H1 (cell line): Measurements from ENCODE around the gene RBM4. TPM values are rescaled to one million over a fixed set of nuclear protein-coding genes. Genes with fewer than 3 reads are reported as not detected.

Experiments
- CBX8 ChIP-seq: fragments of 300-800, 300-1000 bp; sonication (generic); IDR thresholded peaks from 2 replicates; pipeline ENCODE4 v1.7.1; 2016; ENCODE audit warnings: low read depth, low read length, borderline replicate concordance
- CREB1 ChIP-seq: IDR thresholded peaks from 2 replicates; pipeline ENCODE4 v1.6.1; 2012; ENCODE audit warnings: inconsistent platforms
- EGR1 ChIP-seq: IDR thresholded peaks from 2 replicates; pipeline ENCODE4 v1.6.1; 2011; ENCODE audit warnings: low read depth, low read length, borderline replicate concordance
- GTF2F1 ChIP-seq: IDR thresholded peaks from 2 replicates; pipeline ENCODE4 v1.6.1; 2012; ENCODE audit warnings: low read depth, low read length, improper control_type of control experiment, borderline replicate concordance
- HDAC2 ChIP-seq, 2 experiments: fragments of 300-600 bp in 1 of 2; sonication (generic) in 1 of 2; IDR thresholded peaks; 2 replicates each; pipeline ENCODE4 v1.6.1; 2011 to 2012; ENCODE audit warnings: low read depth in 2 of 2, low read length in 2 of 2, mild to moderate bottlenecking in 2 of 2, moderate library complexity in 2 of 2, borderline replicate concordance in 1 of 2, inconsistent platforms in 1 of 2
- RAD21 ChIP-seq, 2 experiments: IDR thresholded peaks in 1 of 2; conservative IDR thresholded peaks in 1 of 2; 2 replicates each; pipeline ENCODE4 v1.6.1; 2011; ENCODE audit warnings: low read depth in 2 of 2, low read length in 2 of 2, improper control_type of control experiment in 1 of 2, inconsistent platforms in 1 of 2, mild to moderate bottlenecking in 1 of 2, moderate library complexity in 1 of 2
- SIN3A ChIP-seq, 2 experiments: IDR thresholded peaks in 1 of 2; conservative IDR thresholded peaks in 1 of 2; 2 replicates each; pipeline ENCODE4 v1.6.1; 2011 to 2012; ENCODE audit warnings: low read length in 2 of 2, improper control_type of control experiment in 1 of 2, low read depth in 1 of 2, mild to moderate bottlenecking in 1 of 2
- SIX5 ChIP-seq: IDR thresholded peaks from 2 replicates; pipeline ENCODE4 v1.6.1; 2011; ENCODE audit warnings: mild to moderate bottlenecking, low read depth, low read length
- polyA plus RNA-seq, 7 experiments: library from polyadenylated mRNA; depleted of rRNA in 3 of 7; stranded (reverse) in 5 of 7; unstranded in 2 of 7; fragments of >200 nt in 5 of 7; fragments of 200-250 nt in 2 of 7; gene quantifications; 1 replicate in 5 of 7; 2 replicates in 1 of 7; 4 replicates in 1 of 7; pipeline versions ENCODE4 v1.2.1 to v1.2.3, GENCODE V29; 2011 to 2013; ENCODE audit warnings: missing spikeins in 2 of 7, mixed read lengths in 2 of 7
- total RNA-seq: library from RNA; stranded (reverse); fragmentation: NEBNext Ultra II Directional; extraction: Animal tissue kit (Norgen Biotek cat#: 25700); gene quantifications from 2 replicates; pipeline ENCODE4 v1.2.1, GENCODE V29; 2021
- TF ChIP-seq, protein P1 (sequence below): fragments of 300-600 bp; sonication (generic); IDR thresholded peaks from 2 replicates; pipeline ENCODE4 v1.7.1; 2012; ENCODE audit warnings: low read length, moderate library complexity, mild to moderate bottlenecking, inconsistent platforms; ENCODE audit not compliant: insufficient replicate concordance

RBM4 gene
- total and polyA plus RNA-seq, 2 of the 8 experiments (the other 6 are each of a cell fraction or from before 2014, with no cell fraction given) = 192 to 330 TPM

GRCh38 chr11:66677599-66678375, 39.3 kb downstream of the RBM4 start, which contains the start of gene RBM4B (continued):
- TF ChIP-seq GTF2F1 (no peak), CBX8 (no peak), SIN3A (conservative IDR thresholded peaks at IDR 0.05 in 1 of 2, IDR thresholded peaks at IDR 0.05 in 1 of 2; ENCODE audit: low read depth in 1 of 2, low read length in 2 of 2) (no peak; a peak in 1 of 4 replicates), SIX5 (no peak), EGR1 (no peak), CREB1 (peak; percentile 89), RAD21 (IDR thresholded peaks at IDR 0.05 in 1 of 2, conservative IDR thresholded peaks at IDR 0.05 in 1 of 2; ENCODE audit: low read depth in 2 of 2, low read length in 2 of 2) (no peak), HDAC2 (IDR thresholded peaks at IDR 0.05; ENCODE audit: borderline replicate concordance in 1 of 2, low read depth in 2 of 2, low read length in 2 of 2) (peak; percentile 94 to 95; a peak in 3 of 4 replicates)
- TF ChIP-seq, protein P1, sequence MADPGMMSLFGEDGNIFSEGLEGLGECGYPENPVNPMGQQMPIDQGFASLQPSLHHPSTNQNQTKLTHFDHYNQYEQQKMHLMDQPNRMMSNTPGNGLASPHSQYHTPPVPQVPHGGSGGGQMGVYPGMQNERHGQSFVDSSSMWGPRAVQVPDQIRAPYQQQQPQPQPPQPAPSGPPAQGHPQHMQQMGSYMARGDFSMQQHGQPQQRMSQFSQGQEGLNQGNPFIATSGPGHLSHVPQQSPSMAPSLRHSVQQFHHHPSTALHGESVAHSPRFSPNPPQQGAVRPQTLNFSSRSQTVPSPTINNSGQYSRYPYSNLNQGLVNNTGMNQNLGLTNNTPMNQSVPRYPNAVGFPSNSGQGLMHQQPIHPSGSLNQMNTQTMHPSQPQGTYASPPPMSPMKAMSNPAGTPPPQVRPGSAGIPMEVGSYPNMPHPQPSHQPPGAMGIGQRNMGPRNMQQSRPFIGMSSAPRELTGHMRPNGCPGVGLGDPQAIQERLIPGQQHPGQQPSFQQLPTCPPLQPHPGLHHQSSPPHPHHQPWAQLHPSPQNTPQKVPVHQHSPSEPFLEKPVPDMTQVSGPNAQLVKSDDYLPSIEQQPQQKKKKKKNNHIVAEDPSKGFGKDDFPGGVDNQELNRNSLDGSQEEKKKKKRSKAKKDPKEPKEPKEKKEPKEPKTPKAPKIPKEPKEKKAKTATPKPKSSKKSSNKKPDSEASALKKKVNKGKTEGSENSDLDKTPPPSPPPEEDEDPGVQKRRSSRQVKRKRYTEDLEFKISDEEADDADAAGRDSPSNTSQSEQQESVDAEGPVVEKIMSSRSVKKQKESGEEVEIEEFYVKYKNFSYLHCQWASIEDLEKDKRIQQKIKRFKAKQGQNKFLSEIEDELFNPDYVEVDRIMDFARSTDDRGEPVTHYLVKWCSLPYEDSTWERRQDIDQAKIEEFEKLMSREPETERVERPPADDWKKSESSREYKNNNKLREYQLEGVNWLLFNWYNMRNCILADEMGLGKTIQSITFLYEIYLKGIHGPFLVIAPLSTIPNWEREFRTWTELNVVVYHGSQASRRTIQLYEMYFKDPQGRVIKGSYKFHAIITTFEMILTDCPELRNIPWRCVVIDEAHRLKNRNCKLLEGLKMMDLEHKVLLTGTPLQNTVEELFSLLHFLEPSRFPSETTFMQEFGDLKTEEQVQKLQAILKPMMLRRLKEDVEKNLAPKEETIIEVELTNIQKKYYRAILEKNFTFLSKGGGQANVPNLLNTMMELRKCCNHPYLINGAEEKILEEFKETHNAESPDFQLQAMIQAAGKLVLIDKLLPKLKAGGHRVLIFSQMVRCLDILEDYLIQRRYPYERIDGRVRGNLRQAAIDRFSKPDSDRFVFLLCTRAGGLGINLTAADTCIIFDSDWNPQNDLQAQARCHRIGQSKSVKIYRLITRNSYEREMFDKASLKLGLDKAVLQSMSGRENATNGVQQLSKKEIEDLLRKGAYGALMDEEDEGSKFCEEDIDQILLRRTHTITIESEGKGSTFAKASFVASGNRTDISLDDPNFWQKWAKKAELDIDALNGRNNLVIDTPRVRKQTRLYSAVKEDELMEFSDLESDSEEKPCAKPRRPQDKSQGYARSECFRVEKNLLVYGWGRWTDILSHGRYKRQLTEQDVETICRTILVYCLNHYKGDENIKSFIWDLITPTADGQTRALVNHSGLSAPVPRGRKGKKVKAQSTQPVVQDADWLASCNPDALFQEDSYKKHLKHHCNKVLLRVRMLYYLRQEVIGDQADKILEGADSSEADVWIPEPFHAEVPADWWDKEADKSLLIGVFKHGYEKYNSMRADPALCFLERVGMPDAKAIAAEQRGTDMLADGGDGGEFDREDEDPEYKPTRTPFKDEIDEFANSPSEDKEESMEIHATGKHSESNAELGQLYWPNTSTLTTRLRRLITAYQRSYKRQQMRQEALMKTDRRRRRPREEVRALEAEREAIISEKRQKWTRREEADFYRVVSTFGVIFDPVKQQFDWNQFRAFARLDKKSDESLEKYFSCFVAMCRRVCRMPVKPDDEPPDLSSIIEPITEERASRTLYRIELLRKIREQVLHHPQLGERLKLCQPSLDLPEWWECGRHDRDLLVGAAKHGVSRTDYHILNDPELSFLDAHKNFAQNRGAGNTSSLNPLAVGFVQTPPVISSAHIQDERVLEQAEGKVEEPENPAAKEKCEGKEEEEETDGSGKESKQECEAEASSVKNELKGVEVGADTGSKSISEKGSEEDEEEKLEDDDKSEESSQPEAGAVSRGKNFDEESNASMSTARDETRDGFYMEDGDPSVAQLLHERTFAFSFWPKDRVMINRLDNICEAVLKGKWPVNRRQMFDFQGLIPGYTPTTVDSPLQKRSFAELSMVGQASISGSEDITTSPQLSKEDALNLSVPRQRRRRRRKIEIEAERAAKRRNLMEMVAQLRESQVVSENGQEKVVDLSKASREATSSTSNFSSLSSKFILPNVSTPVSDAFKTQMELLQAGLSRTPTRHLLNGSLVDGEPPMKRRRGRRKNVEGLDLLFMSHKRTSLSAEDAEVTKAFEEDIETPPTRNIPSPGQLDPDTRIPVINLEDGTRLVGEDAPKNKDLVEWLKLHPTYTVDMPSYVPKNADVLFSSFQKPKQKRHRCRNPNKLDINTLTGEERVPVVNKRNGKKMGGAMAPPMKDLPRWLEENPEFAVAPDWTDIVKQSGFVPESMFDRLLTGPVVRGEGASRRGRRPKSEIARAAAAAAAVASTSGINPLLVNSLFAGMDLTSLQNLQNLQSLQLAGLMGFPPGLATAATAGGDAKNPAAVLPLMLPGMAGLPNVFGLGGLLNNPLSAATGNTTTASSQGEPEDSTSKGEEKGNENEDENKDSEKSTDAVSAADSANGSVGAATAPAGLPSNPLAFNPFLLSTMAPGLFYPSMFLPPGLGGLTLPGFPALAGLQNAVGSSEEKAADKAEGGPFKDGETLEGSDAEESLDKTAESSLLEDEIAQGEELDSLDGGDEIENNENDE = no peak
